Measurements from ENCODE around the gene SYNGR2. TPM values are rescaled to one million over a fixed set of nuclear protein-coding genes. Genes with fewer than 3 reads are reported as not detected.

Gene SYNGR2
- total RNA-seq, result 100 to 1,000 TPM in 1 of 2 donors, 10 to 100 TPM in 1; 61.7 to 100 TPM

- ATAC-seq (ENCODE audit: insufficient number of reproducible peaks, low FRiP score, low read depth), result peak; percentile 45
- Histone ChIP-seq H3K27ac (peak within 1 kb of the TSS; percentile 85 to 89), H3K4me3 (peak within 1 kb of the TSS; percentile 82), H3K36me3 (no peaks in the 10 kb centered on the region), H3K9me3 (no peaks in the 10 kb centered on the region), H3K27me3 (replicated peaks; ENCODE audit: insufficient read depth) (no peaks in the 10 kb centered on the region), H3K4me1 (ENCODE audit: control insufficient read depth in 1 of 2, low read depth in 2 of 2) (peaks cover 14 to 42% of the 10 kb centered on the region in 2 donors)
- no peak for DNase-seq (ENCODE audit: low spot score)
- TF ChIP-seq CTCF (IDR thresholded peaks at IDR 0.05), result no peak
Observed at GRCh38 chr17:78168242-78168902, at the start of gene SYNGR2. SYNGR2 (plus strand) TSS chr17:78168581; CDS start chr17:78168617, 36 bp downstream.

GRCh38 chr17:78118801-78119241 lies 49.6 kb upstream of the SYNGR2 start:
- no peaks in the 10 kb centered on the region for H3K27me3 ChIP-seq (replicated peaks; ENCODE audit: insufficient read depth)
- no peak overlapping the region for H3K27ac ChIP-seq
- H3K9me3 ChIP-seq, result no peaks in the 10 kb centered on the region
- H3K36me3 ChIP-seq, result no peaks in the 10 kb centered on the region
- H3K4me3 ChIP-seq, result no peak overlapping the region
- ATAC-seq (ENCODE audit: insufficient number of reproducible peaks, low FRiP score, low read depth) (no peak), DNase-seq (ENCODE audit: low spot score) (no peak)
- TF ChIP-seq CTCF (IDR thresholded peaks at IDR 0.05), result no peak
- H3K4me1 ChIP-seq (ENCODE audit: control insufficient read depth in 1 of 2, low read depth in 2 of 2), result peaks cover 0 to 6% of the 10 kb centered on the region in 2 donors

- ATAC-seq (ENCODE audit: insufficient number of reproducible peaks, low FRiP score, low read depth) (no peak), DNase-seq (ENCODE audit: low spot score) (no peak)
- no peaks in the 10 kb centered on the region for H3K36me3 ChIP-seq
- H3K27ac ChIP-seq, result no peak overlapping the region
- H3K27me3 ChIP-seq (replicated peaks; ENCODE audit: insufficient read depth), result no peaks in the 10 kb centered on the region
- TF ChIP-seq CTCF (IDR thresholded peaks at IDR 0.05), result no peak
- H3K4me1 ChIP-seq (ENCODE audit: control insufficient read depth in 1 of 2, low read depth in 2 of 2), result peaks cover 3 to 14% of the 10 kb centered on the region in 2 donors
- no peaks in the 10 kb centered on the region for H3K9me3 ChIP-seq
- no peak overlapping the region for H3K4me3 ChIP-seq
Observed at GRCh38 chr17:78120537-78120936, 47.8 kb upstream of the SYNGR2 start.

- H3K36me3 ChIP-seq, result no peaks in the 10 kb centered on the region
- no peak overlapping the region for H3K4me3 ChIP-seq
- DNase-seq (ENCODE audit: low spot score), result no peak
- ATAC-seq (ENCODE audit: insufficient number of reproducible peaks, low FRiP score, low read depth), result no peak
- no peaks in the 10 kb centered on the region for H3K9me3 ChIP-seq
- no peak overlapping the region for H3K27ac ChIP-seq
- H3K4me1 ChIP-seq (ENCODE audit: control insufficient read depth in 1 of 2, low read depth in 2 of 2), result peaks cover 8 to 20% of the 10 kb centered on the region in 2 donors
- no peak for TF ChIP-seq CTCF (IDR thresholded peaks at IDR 0.05)
- no peaks in the 10 kb centered on the region for H3K27me3 ChIP-seq (replicated peaks; ENCODE audit: insufficient read depth)
Observed at GRCh38 chr17:78120971-78121800, 47.2 kb upstream of the SYNGR2 start.

GRCh38 chr17:78121801-78122215 lies 46.6 kb upstream of the SYNGR2 start:
- Histone ChIP-seq H3K27me3 (replicated peaks; ENCODE audit: insufficient read depth) (no peaks in the 10 kb centered on the region), H3K4me3 (no peak overlapping the region)
- DNase-seq (ENCODE audit: low spot score), result no peak

More at GRCh38 chr17:78121801-78122215, 46.6 kb upstream of the SYNGR2 start:
- Histone ChIP-seq H3K36me3 (no peaks in the 10 kb centered on the region), H3K9me3 (no peaks in the 10 kb centered on the region), H3K4me1 (ENCODE audit: control insufficient read depth in 1 of 2, low read depth in 2 of 2) (peaks cover 8 to 27% of the 10 kb centered on the region in 2 donors), H3K27ac (no peak overlapping the region)
- TF ChIP-seq CTCF (IDR thresholded peaks at IDR 0.05), result no peak
- no peak for ATAC-seq (ENCODE audit: insufficient number of reproducible peaks, low FRiP score, low read depth)

Data from thoracic aorta (tissue), 2 donors.